COLO668 (cell line): Measurements from ENCODE around the gene ZFP14.
"Not testable (repeated sequence)": the region's sequence is repeated elsewhere in the genome, so short reads cannot be mapped to it uniquely, and the experiment has no call there.

Experiments
- DNase-seq: peaks from one replicate; lab custom pipeline; 2025; ENCODE audit not compliant: unreplicated experiment; lab: John Stamatoyannopoulos, UW

The ZFP14 gene

GRCh38 chr19:36331353-36332228, 47.4 kb downstream of the ZFP14 start:
- DNase-seq = peak; percentile 93

GRCh38 chr19:36330216-36330615, 48.8 kb downstream of the ZFP14 start:
- DNase-seq = peak; percentile 35

GRCh38 chr19:36329534-36329933, 49.5 kb downstream of the ZFP14 start:
- peak; percentile 2 for DNase-seq

GRCh38 chr19:36326649-36327048, 52.4 kb downstream of the ZFP14 start:
- not testable (repeated sequence) for DNase-seq

GRCh38 chr19:36315164-36315563, 63.8 kb downstream of the ZFP14 start:
- DNase-seq = not testable (repeated sequence)

- DNase-seq = not testable (repeated sequence)
Measured at GRCh38 chr19:36314053-36314452, 64.9 kb downstream of the ZFP14 start.

- not testable (repeated sequence) for DNase-seq
Measured at GRCh38 chr19:36311098-36311760, 67.8 kb downstream of the ZFP14 start.

GRCh38 chr19:36310416-36310990, 68.5 kb downstream of the ZFP14 start:
- not testable (repeated sequence) for DNase-seq

GRCh38 chr19:36309759-36310158, 69.2 kb downstream of the ZFP14 start:
- DNase-seq = not testable (repeated sequence)

GRCh38 chr19:36309309-36309708, 69.7 kb downstream of the ZFP14 start:
- DNase-seq = not testable (repeated sequence)

GRCh38 chr19:36292317-36292716, 86.7 kb downstream of the ZFP14 start:
- DNase-seq = not testable (repeated sequence)
